Measurements from ENCODE around the gene FSD1.

Gene FSD1

GRCh38 chr19:4305257-4305612 lies 837 bp downstream of the FSD1 start:
- Histone ChIP-seq H3K27ac (replicated peaks) (no peak overlapping the region), H3K27me3 (ENCODE audit: insufficient read depth, poor library complexity, severe bottlenecking) (peaks cover 9% of the 10 kb centered on the region), H3K4me3 (replicated peaks; ENCODE audit: insufficient read depth, low read length) (no peak overlapping the region)
- TF ChIP-seq POLR2AphosphoS5 (IDR thresholded peaks at IDR 0.05; ENCODE audit: low read depth) = no peak
- TF ChIP-seq, protein P1, sequence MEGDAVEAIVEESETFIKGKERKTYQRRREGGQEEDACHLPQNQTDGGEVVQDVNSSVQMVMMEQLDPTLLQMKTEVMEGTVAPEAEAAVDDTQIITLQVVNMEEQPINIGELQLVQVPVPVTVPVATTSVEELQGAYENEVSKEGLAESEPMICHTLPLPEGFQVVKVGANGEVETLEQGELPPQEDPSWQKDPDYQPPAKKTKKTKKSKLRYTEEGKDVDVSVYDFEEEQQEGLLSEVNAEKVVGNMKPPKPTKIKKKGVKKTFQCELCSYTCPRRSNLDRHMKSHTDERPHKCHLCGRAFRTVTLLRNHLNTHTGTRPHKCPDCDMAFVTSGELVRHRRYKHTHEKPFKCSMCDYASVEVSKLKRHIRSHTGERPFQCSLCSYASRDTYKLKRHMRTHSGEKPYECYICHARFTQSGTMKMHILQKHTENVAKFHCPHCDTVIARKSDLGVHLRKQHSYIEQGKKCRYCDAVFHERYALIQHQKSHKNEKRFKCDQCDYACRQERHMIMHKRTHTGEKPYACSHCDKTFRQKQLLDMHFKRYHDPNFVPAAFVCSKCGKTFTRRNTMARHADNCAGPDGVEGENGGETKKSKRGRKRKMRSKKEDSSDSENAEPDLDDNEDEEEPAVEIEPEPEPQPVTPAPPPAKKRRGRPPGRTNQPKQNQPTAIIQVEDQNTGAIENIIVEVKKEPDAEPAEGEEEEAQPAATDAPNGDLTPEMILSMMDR (IDR thresholded peaks at IDR 0.05; ENCODE audit: insufficient read depth, low read length) = no peak
- TF ChIP-seq, protein P2, sequence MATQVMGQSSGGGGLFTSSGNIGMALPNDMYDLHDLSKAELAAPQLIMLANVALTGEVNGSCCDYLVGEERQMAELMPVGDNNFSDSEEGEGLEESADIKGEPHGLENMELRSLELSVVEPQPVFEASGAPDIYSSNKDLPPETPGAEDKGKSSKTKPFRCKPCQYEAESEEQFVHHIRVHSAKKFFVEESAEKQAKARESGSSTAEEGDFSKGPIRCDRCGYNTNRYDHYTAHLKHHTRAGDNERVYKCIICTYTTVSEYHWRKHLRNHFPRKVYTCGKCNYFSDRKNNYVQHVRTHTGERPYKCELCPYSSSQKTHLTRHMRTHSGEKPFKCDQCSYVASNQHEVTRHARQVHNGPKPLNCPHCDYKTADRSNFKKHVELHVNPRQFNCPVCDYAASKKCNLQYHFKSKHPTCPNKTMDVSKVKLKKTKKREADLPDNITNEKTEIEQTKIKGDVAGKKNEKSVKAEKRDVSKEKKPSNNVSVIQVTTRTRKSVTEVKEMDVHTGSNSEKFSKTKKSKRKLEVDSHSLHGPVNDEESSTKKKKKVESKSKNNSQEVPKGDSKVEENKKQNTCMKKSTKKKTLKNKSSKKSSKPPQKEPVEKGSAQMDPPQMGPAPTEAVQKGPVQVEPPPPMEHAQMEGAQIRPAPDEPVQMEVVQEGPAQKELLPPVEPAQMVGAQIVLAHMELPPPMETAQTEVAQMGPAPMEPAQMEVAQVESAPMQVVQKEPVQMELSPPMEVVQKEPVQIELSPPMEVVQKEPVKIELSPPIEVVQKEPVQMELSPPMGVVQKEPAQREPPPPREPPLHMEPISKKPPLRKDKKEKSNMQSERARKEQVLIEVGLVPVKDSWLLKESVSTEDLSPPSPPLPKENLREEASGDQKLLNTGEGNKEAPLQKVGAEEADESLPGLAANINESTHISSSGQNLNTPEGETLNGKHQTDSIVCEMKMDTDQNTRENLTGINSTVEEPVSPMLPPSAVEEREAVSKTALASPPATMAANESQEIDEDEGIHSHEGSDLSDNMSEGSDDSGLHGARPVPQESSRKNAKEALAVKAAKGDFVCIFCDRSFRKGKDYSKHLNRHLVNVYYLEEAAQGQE (IDR thresholded peaks at IDR 0.05; ENCODE audit: insufficient replicate concordance, low read depth) = no peak
- no peak for TF ChIP-seq GABPA (IDR thresholded peaks at IDR 0.05; ENCODE audit: low read depth)
- no peak for TF ChIP-seq SPI1 (IDR thresholded peaks at IDR 0.05; ENCODE audit: borderline replicate concordance, low read depth)
- DNase-seq (ENCODE audit: low read depth in 1 of 2, low spot score in 1 of 2) = no peak

DNA sequence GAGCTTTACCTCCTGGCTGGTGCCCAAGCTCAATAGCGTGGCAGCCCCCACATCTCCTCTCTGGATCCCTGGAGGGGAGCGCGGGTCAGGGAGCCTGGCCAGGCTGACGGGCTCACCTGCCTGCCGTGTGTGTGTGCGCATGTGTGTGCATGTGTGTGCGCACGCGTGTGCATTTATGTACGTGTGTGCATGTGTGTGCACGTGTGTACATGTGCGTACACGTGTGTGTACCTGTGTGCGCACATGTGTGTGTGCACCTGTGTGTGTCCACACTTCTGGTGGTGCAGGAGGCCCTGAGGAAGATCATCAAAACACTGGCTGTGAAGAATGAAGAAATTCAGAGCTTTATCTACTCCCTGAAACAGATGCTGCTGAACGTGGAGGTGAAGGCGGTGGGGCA lies 1.3 kb downstream of the FSD1 start:
- Histone ChIP-seq H3K27ac (replicated peaks) (no peak overlapping the region), H3K27me3 (ENCODE audit: insufficient read depth, poor library complexity, severe bottlenecking) (peaks cover 9% of the 10 kb centered on the region), H3K4me3 (replicated peaks; ENCODE audit: insufficient read depth, low read length) (no peak overlapping the region)
- TF ChIP-seq, protein P1 (IDR thresholded peaks at IDR 0.05; ENCODE audit: insufficient read depth, low read length) = no peak
- TF ChIP-seq POLR2AphosphoS5 (IDR thresholded peaks at IDR 0.05; ENCODE audit: low read depth) (no peak), GABPA (IDR thresholded peaks at IDR 0.05; ENCODE audit: low read depth) (no peak), SPI1 (IDR thresholded peaks at IDR 0.05; ENCODE audit: borderline replicate concordance, low read depth) (no peak)
- TF ChIP-seq, protein P2 (IDR thresholded peaks at IDR 0.05; ENCODE audit: insufficient replicate concordance, low read depth) = no peak
- DNase-seq (ENCODE audit: low read depth in 1 of 2, low spot score in 1 of 2) = no peak

GRCh38 chr19:4310247-4311121 lies 6.1 kb downstream of the FSD1 start:
- no peak for DNase-seq (ENCODE audit: low read depth in 1 of 2, low spot score in 1 of 2)
- no peak for TF ChIP-seq SPI1 (IDR thresholded peaks at IDR 0.05; ENCODE audit: borderline replicate concordance, low read depth)
- TF ChIP-seq POLR2AphosphoS5 (IDR thresholded peaks at IDR 0.05; ENCODE audit: low read depth) = no peak
- TF ChIP-seq, protein P2 (IDR thresholded peaks at IDR 0.05; ENCODE audit: insufficient replicate concordance, low read depth) = no peak
- TF ChIP-seq, protein P1 (IDR thresholded peaks at IDR 0.05; ENCODE audit: insufficient read depth, low read length) = no peak
- no peak for TF ChIP-seq GABPA (IDR thresholded peaks at IDR 0.05; ENCODE audit: low read depth)
- no peak overlapping the region for H3K4me3 ChIP-seq (replicated peaks; ENCODE audit: insufficient read depth, low read length)
- H3K27me3 ChIP-seq (ENCODE audit: insufficient read depth, poor library complexity, severe bottlenecking) = peaks cover under 1% of the 10 kb centered on the region
- H3K27ac ChIP-seq (replicated peaks) = no peak overlapping the region
